ENCODE data around the gene TRIM38. TPM values are rescaled to one million over a fixed set of nuclear protein-coding genes. Genes with fewer than 3 reads are reported as not detected.

TRIM38 gene
- total and polyA plus RNA-seq, 2 of the 13 experiments (the other 11 are each of a cell fraction or from before 2014, with no cell fraction given): 2.5 to 3.1 TPM

- TF ChIP-seq MYNN (CRISPR knock-in tag; IDR thresholded peaks at IDR 0.05; ENCODE audit: low read depth): no peak
- no peak for TF ChIP-seq CENPT (CRISPR knock-in tag; IDR thresholded peaks at IDR 0.05; ENCODE audit: low read depth)
- TF ChIP-seq POGZ (CRISPR knock-in tag; IDR thresholded peaks at IDR 0.05): no peak; the same call in 1 of the 2 replicates
- no peak for TF ChIP-seq TRIM24 (CRISPR knock-in tag; IDR thresholded peaks at IDR 0.05)
- 0 out of 4 replicates have a peak, but pooled peaks of 1 of the 2 experiments have one; percentile 4 for TF ChIP-seq NR2F1 (CRISPR knock-in tag; IDR thresholded peaks at IDR 0.05)
- TF ChIP-seq HIC2 (CRISPR knock-in tag; IDR thresholded peaks at IDR 0.05; ENCODE audit: low read depth): no peak
- peak; percentile 14; the same call in 1 of the 2 replicates for TF ChIP-seq TERF1 (CRISPR knock-in tag; IDR thresholded peaks at IDR 0.05)
- TF ChIP-seq ZNF720 (CRISPR knock-in tag; IDR thresholded peaks at IDR 0.05): no peak
- TF ChIP-seq ZNF7 (CRISPR knock-in tag; IDR thresholded peaks at IDR 0.05): peak; percentile 29; the same call in 1 of the 2 replicates
- TF ChIP-seq GLMP (CRISPR knock-in tag; IDR thresholded peaks at IDR 0.05; ENCODE audit: borderline replicate concordance): no peak
- no peak for TF ChIP-seq XRCC5 (optimal IDR thresholded peaks at IDR 0.05; ENCODE audit: low read length)
- TF ChIP-seq USF2 (IDR thresholded peaks at IDR 0.05; ENCODE audit: low read depth, low read length): 0 out of 2 replicates have a peak, but pooled peaks have one; percentile 5
- no peak for TF ChIP-seq USF2 (CRISPR knock-in tag; IDR thresholded peaks at IDR 0.05; ENCODE audit: borderline replicate concordance)
- TF ChIP-seq ZNF672 (CRISPR knock-in tag; IDR thresholded peaks at IDR 0.05): no peak
- 0 out of 2 replicates have a peak, but pooled peaks have one; percentile 43 for TF ChIP-seq ZBTB42 (CRISPR knock-in tag; IDR thresholded peaks at IDR 0.05)
- no peak for TF ChIP-seq CEBPB (IDR thresholded peaks at IDR 0.05; ENCODE audit: borderline replicate concordance, low read depth, low read length)
- TF ChIP-seq ZNF205 (CRISPR knock-in tag; IDR thresholded peaks at IDR 0.05): no peak
- TF ChIP-seq ZNF761 (CRISPR knock-in tag; conservative IDR thresholded peaks at IDR 0.05): no peak
- TF ChIP-seq ZNF746 (CRISPR knock-in tag; IDR thresholded peaks at IDR 0.05): peak; percentile 20; the same call in 1 of the 2 replicates
- TF ChIP-seq SATB2 (CRISPR knock-in tag; IDR thresholded peaks at IDR 0.05): no peak
- no peak for TF ChIP-seq RARG (CRISPR knock-in tag; IDR thresholded peaks at IDR 0.05; ENCODE audit: low read depth)
These were observed 29.3 kb downstream of the TRIM38 start (continued) for GRCh38 chr6:25991785-25992412.
